Testis (tissue), 2 donors: Measurements from ENCODE around the gene IL18R1.

Experiments
- CTCF ChIP-seq, 3 experiments: fragments of 450-650 bp in 2 of 3; fragments of 200-600 bp in 1 of 3; sonication (generic) in 1 of 3; IDR thresholded peaks; one replicate each; pipeline ENCODE4 v1.5.1; 2016 to 2019; ENCODE audit warnings: antibody characterized with exemption in 3 of 3, mild to moderate bottlenecking in 2 of 3, moderate library complexity in 1 of 3
- POLR2A ChIP-seq: fragments of 450-650 bp; IDR thresholded peaks from one replicate; pipeline ENCODE4 v1.6.1; 2017; ENCODE audit warnings: antibody characterized with exemption, mild to moderate bottlenecking, moderate library complexity

DNA sequence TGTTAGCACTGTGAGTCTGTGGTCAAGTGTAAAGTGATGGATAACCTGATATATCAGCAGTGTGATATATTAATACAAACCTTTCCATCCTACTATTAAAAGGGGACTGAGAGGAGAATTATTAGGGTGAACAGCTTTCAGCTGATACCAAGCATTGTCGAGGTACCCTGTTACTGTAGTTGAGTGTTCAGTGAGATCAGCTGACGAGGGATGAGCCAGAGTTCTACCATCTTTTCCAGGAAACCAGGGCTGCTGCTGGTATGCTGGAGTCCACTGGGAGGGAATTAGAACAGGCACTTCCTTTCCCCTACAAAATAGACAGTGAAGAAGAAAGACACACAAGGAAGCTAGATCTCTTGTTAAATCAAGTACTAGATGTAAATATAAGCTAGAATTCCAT lies 67.8 kb downstream of the IL18R1 start:
- TF ChIP-seq CTCF (IDR thresholded peaks at IDR 0.05), result no peak
- no peak for TF ChIP-seq POLR2A
